ENCODE results near the gene DISC1.
A peak's percentile ranks its signal among the peaks of the same experiment; 100 is the strongest.

Gene DISC1

DNA sequence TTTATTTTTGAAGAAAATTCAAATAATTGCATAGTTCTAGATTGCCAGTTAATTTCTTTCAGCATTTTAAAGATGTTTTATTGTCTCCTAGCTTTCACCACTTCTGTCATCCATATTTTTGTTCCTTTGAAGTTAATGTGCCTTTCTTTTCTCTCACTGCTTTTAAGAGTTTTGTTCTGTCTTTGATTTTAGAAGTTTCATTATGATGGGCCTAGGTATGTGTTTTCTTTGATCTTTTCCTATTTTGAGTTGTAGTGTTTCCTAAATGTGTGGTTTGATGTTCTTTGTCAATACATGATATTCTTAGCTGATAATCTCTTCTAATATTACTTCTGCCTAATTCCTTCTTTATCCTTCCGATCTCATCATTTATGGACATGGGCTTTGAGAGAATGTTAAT, 378.7 kb downstream of the DISC1 start:
- DNase-seq (ENCODE audit: low spot score), result no peak

DNA sequence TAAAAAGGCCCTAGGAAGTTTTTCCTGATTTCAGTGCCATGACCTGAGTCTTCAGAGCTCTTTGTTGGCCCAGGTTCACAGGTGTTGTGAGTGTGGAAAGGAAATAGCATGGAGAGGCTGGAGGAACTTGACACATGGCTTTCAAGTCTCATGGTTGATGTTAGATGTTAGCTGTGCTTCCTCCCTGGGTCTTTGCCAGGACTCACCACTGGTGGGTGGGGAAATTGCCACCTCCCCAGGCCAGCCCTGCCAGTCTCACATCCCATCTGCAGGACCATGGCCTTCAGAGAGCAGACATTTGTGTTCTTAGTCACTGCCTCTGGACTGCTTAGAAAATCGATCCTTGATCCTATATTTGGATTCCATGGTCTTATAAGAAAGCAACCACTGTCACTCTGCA, 383.2 kb downstream of the DISC1 start:
- DNase-seq (ENCODE audit: low spot score), result peak; percentile 49

DNA sequence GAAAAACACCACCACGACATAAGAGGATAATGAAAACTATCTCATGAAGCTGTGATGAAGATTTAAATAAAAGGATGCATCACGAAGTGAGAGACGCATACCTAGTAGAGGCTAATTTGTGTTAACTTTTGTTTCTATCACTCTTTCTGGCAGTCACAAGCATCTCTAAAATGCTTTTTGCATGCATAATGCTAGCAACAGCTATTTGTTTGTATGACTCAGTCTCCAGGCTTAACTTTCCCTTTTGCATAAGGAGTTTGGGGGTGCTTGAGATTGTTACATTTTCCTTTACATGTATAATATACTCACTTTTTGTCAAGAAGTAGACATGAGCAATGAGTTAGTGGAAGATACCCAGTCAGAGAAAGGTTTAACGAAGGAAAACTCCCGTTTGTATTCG, 385.4 kb downstream of the DISC1 start:
- DNase-seq (ENCODE audit: low spot score), result no peak

DNA sequence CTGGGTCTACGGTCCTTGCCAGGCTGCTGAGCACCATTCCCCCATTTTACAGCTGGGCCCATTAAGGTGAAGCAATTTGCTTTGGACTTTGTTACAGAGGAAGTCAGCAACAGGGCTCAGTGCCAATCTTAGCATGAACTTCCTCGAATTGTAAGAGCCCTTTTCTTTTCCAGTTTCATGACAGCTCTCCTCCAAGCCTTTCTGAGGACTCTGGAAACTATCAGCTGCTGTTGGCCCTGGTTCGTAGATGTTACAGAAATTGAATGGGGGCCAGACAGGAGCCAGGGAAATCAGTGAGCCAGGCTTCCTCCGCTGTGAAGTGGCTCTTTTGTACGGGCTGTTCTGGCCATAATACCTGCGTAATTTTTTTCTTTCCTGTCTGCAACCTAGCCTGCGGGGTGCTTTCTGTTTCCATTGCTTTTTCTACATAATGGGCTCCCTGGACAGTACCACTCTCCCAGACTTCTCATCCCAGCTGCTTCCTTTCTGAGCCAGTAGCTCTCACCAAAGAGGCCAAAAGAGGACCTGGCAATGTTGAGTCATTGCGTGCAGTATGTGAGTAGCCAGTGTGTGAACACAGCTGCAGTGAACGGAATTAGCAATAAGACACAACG, 386.3 kb downstream of the DISC1 start:
- peak; percentile 62 for DNase-seq (ENCODE audit: low spot score)

DNA sequence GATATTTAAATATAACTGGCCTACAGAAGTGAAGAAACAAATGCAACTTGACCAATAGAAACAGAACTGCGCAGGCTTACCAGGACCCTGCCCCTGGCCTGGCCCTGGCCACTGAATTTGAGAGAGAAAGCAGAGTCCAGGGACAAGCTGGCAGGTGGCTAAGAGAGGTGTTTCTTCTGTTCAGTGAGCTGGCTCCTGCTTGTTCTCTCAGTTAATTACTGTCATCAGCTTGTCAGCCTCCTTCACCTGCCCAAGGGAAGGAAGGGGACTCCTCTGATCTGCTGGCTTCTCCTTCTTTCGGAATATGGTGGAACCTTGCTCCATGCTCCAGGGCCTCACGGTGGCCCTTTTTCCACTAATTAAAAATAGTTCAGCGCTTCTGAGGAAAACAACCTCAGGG, 388.4 kb downstream of the DISC1 start:
- DNase-seq (ENCODE audit: low spot score), result no peak

- DNase-seq (ENCODE audit: low spot score), result no peak
Measured at GRCh38 chr1:232016616-232017015, 390.0 kb downstream of the DISC1 start.

DNA sequence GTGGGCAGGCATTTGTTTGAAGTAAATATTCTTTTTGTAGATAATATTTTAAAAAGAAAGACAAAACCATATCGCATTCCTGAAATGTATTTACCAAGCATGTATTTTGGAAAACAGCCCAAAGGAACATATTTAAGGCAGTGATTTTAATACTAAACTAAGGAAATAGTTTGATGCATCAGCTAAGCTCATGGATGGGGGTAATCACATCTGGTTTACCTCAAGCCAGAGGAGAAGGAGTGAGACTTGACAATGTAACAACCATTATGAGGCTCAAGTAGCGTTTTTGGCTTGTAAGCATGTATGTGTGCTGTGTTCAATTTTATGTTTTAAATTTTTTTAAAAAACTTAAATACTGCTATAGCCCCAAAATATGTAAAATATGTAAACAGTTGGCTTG, 390.5 kb downstream of the DISC1 start:
- DNase-seq (ENCODE audit: low spot score), result no peak

DNA sequence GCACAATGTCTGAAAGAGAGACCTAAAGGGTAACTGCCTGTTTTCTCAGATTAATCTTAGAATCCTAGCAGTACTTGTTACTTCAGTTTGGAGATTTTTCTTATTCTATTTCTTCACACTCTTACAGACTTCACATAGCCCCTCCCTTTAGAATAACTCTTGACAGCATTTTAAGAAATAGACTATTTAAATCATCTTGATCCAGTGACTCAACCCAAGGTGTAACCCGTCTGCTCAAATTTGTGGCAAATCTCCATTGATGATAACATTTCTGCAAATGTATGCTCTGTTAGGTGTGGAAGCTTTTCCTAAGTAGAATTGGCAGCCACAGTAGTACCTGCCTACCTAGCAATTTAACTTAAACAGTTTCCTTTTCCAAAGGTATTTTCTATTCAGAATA, 391.2 kb downstream of the DISC1 start:
- no peak for DNase-seq (ENCODE audit: low spot score)

DNA sequence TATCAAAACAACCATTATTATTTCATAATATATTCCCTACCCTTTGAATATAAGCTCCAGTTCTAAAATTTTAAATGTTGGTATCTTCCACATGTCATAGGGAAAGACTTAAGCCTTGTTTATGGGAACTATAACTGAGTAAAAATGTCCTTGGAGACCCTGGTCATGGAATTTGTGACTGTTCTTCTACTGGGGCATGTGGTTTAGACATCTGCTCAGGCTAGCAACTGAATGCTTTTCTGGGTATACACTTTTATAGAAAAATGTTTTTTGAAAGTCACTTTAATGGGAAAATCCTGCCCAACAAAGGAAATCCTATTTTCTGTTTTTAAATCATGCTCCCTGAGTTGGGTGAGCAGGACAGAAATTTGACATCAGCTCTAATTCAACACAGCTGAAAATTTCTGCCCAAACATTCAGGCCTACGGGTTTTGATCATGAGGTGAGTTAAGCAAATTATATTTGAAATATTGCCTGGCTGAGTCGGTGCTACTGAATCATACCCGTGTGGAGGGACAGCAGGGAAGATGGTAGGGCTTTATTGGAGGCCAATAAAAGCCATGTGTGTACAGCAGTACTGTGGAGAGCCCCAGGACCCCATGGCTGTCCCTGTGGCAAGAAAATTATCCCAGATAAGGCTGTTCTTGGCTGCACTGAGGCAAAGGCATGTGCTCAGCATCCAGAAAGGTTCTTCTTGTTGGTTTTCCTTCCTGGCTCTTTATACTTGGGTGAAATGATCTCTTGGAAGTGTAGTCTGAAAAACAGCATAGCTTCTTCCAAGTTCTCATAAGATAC, 391.8 kb downstream of the DISC1 start:
- no peak for DNase-seq (ENCODE audit: low spot score)

- DNase-seq (ENCODE audit: low spot score), result no peak
Measured at GRCh38 chr1:232019026-232019340, 392.4 kb downstream of the DISC1 start.

DNA sequence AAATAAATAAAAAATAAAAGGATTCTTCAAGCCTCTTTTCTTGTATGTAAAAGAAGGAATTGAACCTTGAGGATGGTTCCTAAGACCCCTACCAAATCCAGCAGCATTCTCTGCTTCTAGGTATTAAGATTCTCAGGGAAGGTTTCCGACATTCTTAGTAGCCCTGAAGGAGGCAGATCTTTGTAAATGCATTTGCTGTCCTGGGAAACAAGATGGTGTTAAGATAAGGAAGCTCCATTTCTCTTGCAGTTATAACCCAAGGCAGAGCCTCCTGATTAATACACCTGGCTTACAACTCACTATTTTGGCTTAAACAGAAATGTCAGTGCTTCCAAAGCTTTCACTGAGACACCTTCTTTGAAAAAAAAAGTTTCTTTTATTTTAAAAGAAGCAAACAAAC, 393.8 kb downstream of the DISC1 start:
- no peak for DNase-seq (ENCODE audit: low spot score)

- DNase-seq (ENCODE audit: low spot score), result peak; percentile 75
Measured at GRCh38 chr1:232029315-232029714, 402.7 kb downstream of the DISC1 start.

- DNase-seq (ENCODE audit: low spot score), result no peak
Measured at GRCh38 chr1:232031156-232031555, 404.6 kb downstream of the DISC1 start.

GRCh38 chr1:232033285-232033684, 406.7 kb downstream of the DISC1 start:
- DNase-seq (ENCODE audit: low spot score), result no peak

- no peak for DNase-seq (ENCODE audit: low spot score)
Measured at GRCh38 chr1:232034556-232034955, 408.0 kb downstream of the DISC1 start.

DNA sequence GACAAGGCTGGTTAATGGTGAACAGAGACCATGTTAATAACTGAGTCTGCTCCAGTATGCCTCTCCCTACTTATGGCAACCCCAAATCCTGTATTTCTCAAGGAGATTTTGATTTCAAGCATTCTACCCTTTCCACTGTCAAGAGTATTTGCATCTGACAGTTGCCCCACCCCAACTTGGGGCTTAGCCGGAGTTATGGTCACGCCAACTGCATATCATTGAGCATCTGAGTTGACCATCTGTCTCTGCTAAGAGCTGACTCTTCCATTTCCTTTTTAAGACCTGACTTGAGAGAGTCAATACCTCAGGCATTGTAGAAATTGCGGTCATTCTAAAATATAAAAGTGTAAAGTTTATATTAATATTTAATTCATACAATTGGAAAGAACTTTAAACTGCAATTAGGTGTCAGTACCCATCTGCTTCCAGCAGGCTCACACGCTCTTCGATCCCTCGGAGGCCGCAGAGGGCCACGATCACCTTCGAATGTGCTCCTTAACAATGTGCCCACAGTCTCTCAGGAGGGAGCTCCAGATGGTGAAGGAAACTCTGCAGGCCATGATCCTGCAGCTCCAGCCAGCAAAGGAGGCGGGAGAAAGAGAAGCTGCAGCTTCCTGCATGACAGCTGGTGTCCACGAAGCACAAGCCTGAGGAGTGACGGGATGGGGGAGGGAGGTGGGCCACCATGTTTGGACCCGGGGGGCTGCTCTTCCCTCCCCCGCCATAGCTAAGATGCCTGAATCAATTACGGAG, 409.8 kb downstream of the DISC1 start:
- no peak for DNase-seq (ENCODE audit: low spot score)

DNA sequence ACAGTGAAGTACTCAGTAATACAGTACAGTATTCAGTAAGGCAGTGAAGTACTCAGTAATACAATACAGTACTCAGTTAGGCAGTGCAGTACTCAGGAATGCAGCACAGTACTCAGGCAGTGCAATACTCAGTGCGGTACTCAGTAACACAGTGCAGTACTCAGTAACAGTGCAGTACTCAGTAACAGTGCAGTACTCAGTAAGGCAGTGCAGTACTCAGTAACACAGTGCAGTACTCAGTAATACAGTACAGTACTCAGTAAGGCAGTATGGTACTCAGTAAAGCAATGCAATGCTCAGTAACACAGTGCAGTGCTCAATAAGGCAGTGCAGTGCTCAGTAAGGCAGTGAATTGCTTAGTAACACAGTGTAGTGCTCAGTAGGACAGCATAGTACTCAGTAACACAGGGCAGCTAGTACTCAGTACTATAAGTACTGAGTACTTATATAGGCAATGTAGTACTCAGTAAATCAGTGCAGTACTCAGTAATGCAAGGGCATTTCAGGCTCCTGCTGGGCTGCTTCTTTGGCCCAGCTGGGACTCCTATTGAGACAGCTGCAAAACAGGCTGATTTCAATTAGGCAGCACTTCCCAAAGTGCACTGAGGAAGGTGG, 411.3 kb downstream of the DISC1 start:
- DNase-seq (ENCODE audit: low spot score), result no peak

DNA sequence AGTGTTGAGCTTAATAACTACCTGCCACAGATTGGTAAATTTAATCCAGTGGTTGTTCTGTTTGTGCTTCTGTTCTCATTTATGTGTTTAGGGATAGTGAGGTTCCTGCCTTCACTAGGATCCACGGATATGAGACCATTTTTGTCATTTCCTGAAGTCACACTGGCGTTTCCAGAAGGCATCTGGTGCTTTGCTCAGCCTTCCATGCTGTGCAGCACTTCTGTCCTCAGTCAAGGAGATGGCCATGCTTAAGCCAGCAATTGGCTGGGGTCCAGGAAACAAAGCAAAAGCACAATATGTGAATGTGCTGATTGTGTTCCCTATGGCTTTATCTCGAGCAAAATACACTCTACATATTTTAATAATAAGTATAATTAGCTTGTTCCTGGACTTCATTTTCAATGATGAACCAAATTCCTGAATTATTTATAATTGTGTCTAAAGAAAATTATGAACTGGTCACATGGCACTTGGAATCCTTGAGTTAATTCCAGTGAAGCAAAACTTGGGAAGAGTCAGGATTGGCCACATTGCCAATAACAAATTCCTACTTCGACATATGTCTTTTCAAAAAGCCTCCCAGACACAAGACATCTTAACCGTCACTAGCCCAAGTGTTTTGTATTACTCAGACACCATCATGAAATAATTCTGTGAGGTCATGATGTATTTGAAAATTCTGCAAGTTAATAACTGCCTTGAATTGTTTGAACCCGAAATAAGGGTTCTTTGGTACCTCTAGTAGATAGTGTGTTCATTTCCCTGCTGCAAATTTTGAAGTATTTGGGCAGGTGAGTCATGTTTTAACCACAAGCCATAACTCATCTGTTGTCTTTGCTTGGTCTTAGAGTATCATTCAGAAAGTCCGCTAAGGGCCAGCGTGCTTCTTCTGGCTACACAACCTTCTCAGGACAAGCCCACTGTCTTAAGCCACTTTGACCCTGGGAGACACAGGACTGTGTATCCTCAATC, 412.4 kb downstream of the DISC1 start:
- DNase-seq (ENCODE audit: low spot score), result peak; percentile 24

- no peak for DNase-seq (ENCODE audit: low spot score)
Measured at GRCh38 chr1:232040260-232040659, 413.7 kb downstream of the DISC1 start.

GRCh38 chr1:232044728-232045127, 418.1 kb downstream of the DISC1 start:
- no peak for DNase-seq (ENCODE audit: low spot score)

- no peak for DNase-seq (ENCODE audit: low spot score)
Measured at GRCh38 chr1:232045139-232045994, 418.8 kb downstream of the DISC1 start.

Data from pons (tissue), 1 donor.